GM12872 (cell line): ENCODE measurements around the gene PCSK7.

Source experiments
- TF ChIP-seq, protein P1 (sequence below): IDR thresholded peaks from 3 replicates; pipeline ENCODE4 v1.5.1; 2011; ENCODE audit warnings: low read depth, mild to moderate bottlenecking, low read length, moderate library complexity; ENCODE audit not compliant: insufficient read depth

Gene PCSK7

GRCh38 chr11:117192401-117192875 is 39.4 kb downstream of the PCSK7 start:
- TF ChIP-seq, protein P1, sequence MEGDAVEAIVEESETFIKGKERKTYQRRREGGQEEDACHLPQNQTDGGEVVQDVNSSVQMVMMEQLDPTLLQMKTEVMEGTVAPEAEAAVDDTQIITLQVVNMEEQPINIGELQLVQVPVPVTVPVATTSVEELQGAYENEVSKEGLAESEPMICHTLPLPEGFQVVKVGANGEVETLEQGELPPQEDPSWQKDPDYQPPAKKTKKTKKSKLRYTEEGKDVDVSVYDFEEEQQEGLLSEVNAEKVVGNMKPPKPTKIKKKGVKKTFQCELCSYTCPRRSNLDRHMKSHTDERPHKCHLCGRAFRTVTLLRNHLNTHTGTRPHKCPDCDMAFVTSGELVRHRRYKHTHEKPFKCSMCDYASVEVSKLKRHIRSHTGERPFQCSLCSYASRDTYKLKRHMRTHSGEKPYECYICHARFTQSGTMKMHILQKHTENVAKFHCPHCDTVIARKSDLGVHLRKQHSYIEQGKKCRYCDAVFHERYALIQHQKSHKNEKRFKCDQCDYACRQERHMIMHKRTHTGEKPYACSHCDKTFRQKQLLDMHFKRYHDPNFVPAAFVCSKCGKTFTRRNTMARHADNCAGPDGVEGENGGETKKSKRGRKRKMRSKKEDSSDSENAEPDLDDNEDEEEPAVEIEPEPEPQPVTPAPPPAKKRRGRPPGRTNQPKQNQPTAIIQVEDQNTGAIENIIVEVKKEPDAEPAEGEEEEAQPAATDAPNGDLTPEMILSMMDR, result no peak

- TF ChIP-seq, protein P1, result no peak
Observed at GRCh38 chr11:117191680-117192400, 40.0 kb downstream of the PCSK7 start.

DNA sequence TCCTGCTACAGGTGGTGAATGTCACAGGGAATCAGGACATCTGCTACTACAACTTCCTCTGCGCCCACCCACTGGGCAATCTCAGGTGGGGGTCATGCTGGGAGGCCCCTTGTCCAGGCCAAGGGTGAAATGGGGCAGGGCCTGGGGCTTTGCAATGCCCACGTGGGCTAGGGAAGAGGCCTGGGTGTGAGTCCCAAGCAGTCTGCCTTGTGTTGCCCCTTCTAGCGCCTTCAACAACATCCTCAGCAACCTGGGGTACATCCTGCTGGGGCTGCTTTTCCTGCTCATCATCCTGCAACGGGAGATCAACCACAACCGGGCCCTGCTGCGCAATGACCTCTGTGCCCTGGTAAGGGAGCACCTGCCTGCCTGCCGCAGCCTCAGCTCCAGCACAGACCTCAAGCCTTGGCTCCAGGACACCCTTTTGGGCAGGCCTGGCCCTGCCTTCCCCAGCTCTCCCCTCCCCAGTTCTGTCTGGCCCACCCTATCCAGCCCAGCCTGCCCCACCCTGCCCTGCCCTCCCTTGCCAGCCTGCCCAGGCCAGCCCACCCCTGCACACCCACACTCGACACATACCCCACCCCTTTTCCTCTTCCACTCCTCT is 41.8 kb downstream of the PCSK7 start:
- TF ChIP-seq, protein P1, result no peak

DNA sequence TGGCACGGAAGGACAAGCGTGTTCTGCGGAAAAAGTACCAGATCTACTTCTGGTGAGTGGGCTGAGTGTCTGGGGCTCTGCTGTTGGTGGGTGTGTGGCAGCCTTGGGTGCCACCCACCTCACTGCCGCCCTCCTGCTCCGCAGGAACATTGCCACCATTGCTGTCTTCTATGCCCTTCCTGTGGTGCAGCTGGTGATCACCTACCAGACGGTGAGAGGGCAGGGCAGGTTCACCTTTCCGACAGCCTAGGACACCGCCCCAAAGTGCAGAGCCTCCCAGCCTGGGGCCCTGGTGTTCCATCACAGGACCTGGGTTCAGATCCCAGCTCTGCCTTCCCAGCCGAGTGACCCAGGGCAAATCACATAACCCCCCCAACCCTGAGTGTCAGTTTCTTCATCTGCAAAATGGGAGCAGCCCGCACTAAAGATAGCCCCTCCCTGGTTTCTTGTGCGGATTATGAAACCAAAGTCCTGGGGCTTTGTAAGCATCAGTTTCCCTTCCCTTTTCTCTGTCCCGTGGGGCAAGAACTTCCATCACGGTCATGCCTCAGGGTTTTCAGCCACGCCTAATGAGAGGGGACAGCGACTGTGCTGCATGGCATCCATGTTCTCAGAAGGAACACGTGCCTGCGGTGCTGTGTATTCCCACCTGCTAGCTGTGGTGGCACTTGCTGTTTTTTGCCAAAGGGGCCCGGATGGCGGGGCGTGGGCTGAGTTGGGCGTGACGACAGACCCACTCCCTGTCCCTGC is 42.5 kb downstream of the PCSK7 start:
- TF ChIP-seq, protein P1, result no peak

DNA sequence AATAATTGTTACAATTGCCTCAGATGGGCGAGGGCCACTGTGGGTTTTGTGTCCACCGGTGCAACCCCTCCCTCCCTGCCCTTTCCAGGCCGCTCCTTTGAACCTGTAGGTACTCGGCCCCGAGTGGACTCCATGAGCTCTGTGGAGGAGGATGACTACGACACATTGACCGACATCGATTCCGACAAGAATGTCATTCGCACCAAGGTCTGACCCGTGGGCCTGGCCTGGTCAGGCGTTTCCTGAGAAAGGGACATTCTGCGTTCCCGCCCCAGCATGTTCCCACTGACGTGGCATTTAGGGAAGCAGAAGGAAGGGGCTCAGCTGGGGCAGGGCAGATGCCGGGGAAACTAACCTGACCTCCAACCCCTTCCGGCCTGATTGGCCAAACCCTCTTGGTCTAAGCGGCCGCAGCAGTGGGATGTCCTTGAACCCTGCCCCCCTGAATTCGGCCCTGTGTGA is 43.2 kb downstream of the PCSK7 start:
- TF ChIP-seq, protein P1, result no peak

DNA sequence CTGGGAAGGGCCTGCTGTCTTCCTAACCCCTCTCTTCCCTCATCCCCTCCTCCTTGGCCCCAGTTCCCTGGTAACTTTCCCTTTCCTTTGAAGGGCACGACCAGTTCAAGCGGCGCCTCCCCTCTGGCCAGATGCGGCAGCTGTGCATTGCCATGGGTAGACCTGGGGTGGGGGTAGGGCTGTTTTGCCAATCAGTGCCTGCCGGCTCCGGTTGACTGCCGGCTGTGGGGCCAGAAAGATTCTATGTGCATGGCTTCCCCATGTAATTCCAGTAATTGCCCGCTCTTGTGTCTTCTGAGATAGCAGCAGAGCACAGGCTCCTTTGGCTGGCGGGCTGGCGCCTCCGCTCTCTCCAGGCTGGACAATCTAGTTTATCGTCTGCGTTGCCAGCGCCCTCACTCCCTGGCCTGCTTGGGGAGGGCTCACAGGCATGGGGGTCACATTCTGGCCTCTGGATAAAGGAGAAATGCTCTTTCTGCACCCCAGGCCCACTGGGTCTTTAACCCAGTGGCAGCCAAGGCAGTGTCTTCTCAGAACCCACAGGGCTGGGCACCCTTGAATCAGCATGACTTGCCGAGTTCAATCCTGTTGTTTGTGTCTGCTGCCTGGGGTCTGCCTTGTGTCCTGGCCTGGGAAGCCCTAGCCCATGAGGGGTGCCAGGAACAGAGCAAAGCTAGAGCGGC is 43.9 kb downstream of the PCSK7 start:
- TF ChIP-seq, protein P1, result no peak

DNA sequence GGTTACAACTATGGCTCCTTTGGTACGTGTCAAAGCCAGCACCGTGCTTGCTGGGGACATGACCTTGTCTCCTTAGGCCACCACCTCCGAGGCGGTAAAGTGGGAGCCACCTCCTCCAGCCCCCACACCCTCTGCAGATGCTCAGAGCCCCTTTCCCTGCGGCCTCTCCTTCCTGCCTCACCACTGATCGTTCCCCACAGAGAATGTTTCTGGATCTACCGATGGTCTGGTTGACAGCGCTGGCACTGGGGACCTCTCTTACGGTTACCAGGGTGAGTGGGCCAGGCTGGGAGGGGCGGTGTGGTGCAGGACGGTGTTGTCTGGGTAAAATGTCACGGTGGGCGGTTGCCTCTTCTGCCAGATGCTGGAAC is 44.5 kb downstream of the PCSK7 start:
- TF ChIP-seq, protein P1, result no peak
